ENCODE measurements around the gene EME1. TPM values are rescaled to one million over a fixed set of nuclear protein-coding genes. Genes with fewer than 3 reads are reported as not detected.
"Not testable (repeated sequence)": the region's sequence is repeated elsewhere in the genome, so short reads cannot be mapped to it uniquely, and the experiment has no call there.

Gene EME1
- total RNA-seq, 6 experiments from 2014 or later: 0.12 to 1.3 (median 0.66) TPM; not detected in 2

GRCh38 chr17:50396261-50397110 lies 23.5 kb downstream of the EME1 start:
- H3K27me3 ChIP-seq: no peaks in the 10 kb centered on the region
- intact Hi-C loops (cut with DNase I): no loop called here
- under 1% methylated on average over 25 of the region's 30 CpGs for WGBS (ENCODE audit: insufficient coverage, low coverage, low lambda C conversion rate, missing lambda C conversion rate)
- DNase-seq (peak; percentile 54 to 66 (median 62)), ATAC-seq (peak; percentile 66 to 70 (median 68))
- peak overlapping the region; percentile 84 to 100 (median 95) for H3K4me3 ChIP-seq
- TF ChIP-seq CTCF (IDR thresholded peaks at IDR 0.05): no peak
- TF ChIP-seq POLR2A (IDR thresholded peaks at IDR 0.05): peak; percentile 25
- H3K36me3 ChIP-seq: peaks cover 0 to 36% (median 26%) of the 10 kb centered on the region in 4 donors
- peaks cover 0 to 22% (median 8%) of the 10 kb centered on the region in 4 donors for H3K4me1 ChIP-seq
- H3K27ac ChIP-seq: peak overlapping the region; percentile 61 to 91 (median 79)
- H3K9me3 ChIP-seq: no peaks in the 10 kb centered on the region

GRCh38 chr17:50397111-50397918 lies 24.3 kb downstream of the EME1 start, which contains the start of gene LRRC59:
Gene LRRC59, minus strand, starts transcription at chr17:50397523. Its CDS starts 206 bp downstream, at chr17:50397317.
- H3K27ac ChIP-seq: peak within 1 kb of the TSS; percentile 61 to 91 (median 79)
- 5% methylated on average over 8 of the region's 70 CpGs for WGBS (ENCODE audit: insufficient coverage, low coverage, low lambda C conversion rate, missing lambda C conversion rate)
- H3K36me3 ChIP-seq: peaks cover 0 to 28% (median 19%) of the 10 kb centered on the region in 4 donors
- peak; percentile 98 to 100 (median 98) for TF ChIP-seq CTCF (IDR thresholded peaks at IDR 0.05)
- peak; percentile 86 for TF ChIP-seq POLR2A (IDR thresholded peaks at IDR 0.05)
- peak within 1 kb of the TSS; percentile 84 to 100 (median 95) for H3K4me3 ChIP-seq
- peak; percentile 97 to 99 (median 98) for ATAC-seq
- no peaks in the 10 kb centered on the region for H3K9me3 ChIP-seq
- DNase-seq: peak; percentile 88 to 91 (median 90)
- H3K4me1 ChIP-seq: peaks cover 0 to 22% (median 8%) of the 10 kb centered on the region in 4 donors
- intact Hi-C loops (cut with DNase I): no loop called here
- no peaks in the 10 kb centered on the region for H3K27me3 ChIP-seq

GRCh38 chr17:50397919-50398285 lies 24.9 kb downstream of the EME1 start:
- peaks cover 0 to 22% (median 15%) of the 10 kb centered on the region in 4 donors for H3K36me3 ChIP-seq
- DNase-seq (no peak), ATAC-seq (no peak)
- TF ChIP-seq POLR2A (IDR thresholded peaks at IDR 0.05) (no peak), CTCF (IDR thresholded peaks at IDR 0.05) (no peak)
- H3K4me3 ChIP-seq: peak overlapping the region in 1 of 3 donors; percentile 95
- no peak overlapping the region for H3K27ac ChIP-seq
- peaks cover 0 to 22% (median 8%) of the 10 kb centered on the region in 4 donors for H3K4me1 ChIP-seq
- no peaks in the 10 kb centered on the region for H3K27me3 ChIP-seq
- 66% methylated on average over 8 of the region's 9 CpGs for WGBS (ENCODE audit: insufficient coverage, low coverage, low lambda C conversion rate, missing lambda C conversion rate)
- intact Hi-C loops (cut with DNase I): no loop called here
- no peaks in the 10 kb centered on the region for H3K9me3 ChIP-seq

GRCh38 chr17:50398672-50399071 lies 25.6 kb downstream of the EME1 start:
- H3K4me3 ChIP-seq; H3K27ac ChIP-seq; H3K27me3 ChIP-seq; H3K9me3 ChIP-seq; intact Hi-C loops (cut with DNase I); DNase-seq; ATAC-seq: not testable (repeated sequence)
- WGBS (ENCODE audit: insufficient coverage, low coverage, low lambda C conversion rate, missing lambda C conversion rate): 86% methylated on average over 2 of the region's 3 CpGs
- Histone ChIP-seq H3K4me1 (peaks cover 0 to 18% (median 8%) of the 10 kb centered on the region in 4 donors), H3K36me3 (peaks cover 0 to 15% (median 11%) of the 10 kb centered on the region in 4 donors)

GRCh38 chr17:50399591-50399990 lies 26.6 kb downstream of the EME1 start:
- H3K36me3 ChIP-seq; H3K27me3 ChIP-seq; H3K27ac ChIP-seq; intact Hi-C loops (cut with DNase I); H3K9me3 ChIP-seq; H3K4me3 ChIP-seq; ATAC-seq; DNase-seq: not testable (repeated sequence)
- 89% methylated on average over 7 of the region's 8 CpGs for WGBS (ENCODE audit: insufficient coverage, low coverage, low lambda C conversion rate, missing lambda C conversion rate)
- peaks cover 0 to 18% (median 8%) of the 10 kb centered on the region in 4 donors for H3K4me1 ChIP-seq

GRCh38 chr17:50405351-50405750 lies 32.3 kb downstream of the EME1 start:
- DNase-seq; H3K36me3 ChIP-seq; H3K4me1 ChIP-seq; H3K27me3 ChIP-seq; intact Hi-C loops (cut with DNase I); H3K4me3 ChIP-seq; H3K9me3 ChIP-seq; H3K27ac ChIP-seq; ATAC-seq: not testable (repeated sequence)
- WGBS (ENCODE audit: insufficient coverage, low coverage, low lambda C conversion rate, missing lambda C conversion rate): 70% methylated on average over 3 of the region's 4 CpGs

Measured in right lobe of liver (tissue), 6 donors.